Esophagus squamous epithelium (tissue), 5 donors: Measurements from ENCODE around the gene COL20A1. TPM values are rescaled to one million over a fixed set of nuclear protein-coding genes. Genes with fewer than 3 reads are reported as not detected.

Experiments used
- DNase-seq: peaks from one replicate; lab custom pipeline; 2025; lab: John Stamatoyannopoulos, UW
- H3K27ac ChIP-seq, 4 donors: fragments of 200-600 bp; sonication (generic); one replicate each; pipeline ENCODE4 v1.5.1; 2016 to 2019; ENCODE audit warnings: mild to moderate bottlenecking in 1 of 4
- H3K27me3 ChIP-seq, 4 donors: fragments of 200-600 bp; sonication (generic); 1 replicate in 3 of 4; 2 replicates in 1 of 4; pipeline versions ENCODE4 v1.5.1 to v1.6.0; 2017 to 2021; ENCODE audit warnings: antibody characterized with exemption in 1 of 4
- H3K36me3 ChIP-seq, 3 donors: fragments of 200-600 bp; sonication (generic); one replicate each; pipeline ENCODE4 v1.5.1; 2016 to 2019
- H3K4me1 ChIP-seq, 3 donors: fragments of 200-600 bp; sonication (generic); one replicate each; pipeline ENCODE4 v1.5.1; 2017 to 2019
- H3K4me3 ChIP-seq, 4 donors: fragments of 200-600 bp; sonication (generic); 1 replicate in 3 of 4; 2 replicates in 1 of 4; pipeline ENCODE4 v1.5.1; 2016 to 2019; ENCODE audit warnings: mild to moderate bottlenecking in 2 of 4, moderate library complexity in 1 of 4
- H3K9me3 ChIP-seq, 3 donors: fragments of 200-600 bp; sonication (generic); one replicate each; pipeline ENCODE4 v1.5.1; 2016 to 2019
- CTCF ChIP-seq, 6 experiments: fragments of 450-650 bp in 4 of 6; fragments of 200-600 bp in 2 of 6; sonication (generic) in 2 of 6; IDR thresholded peaks; one replicate each; pipeline ENCODE4 v1.5.1; 2016 to 2019; ENCODE audit warnings: antibody characterized with exemption in 6 of 6, mild to moderate bottlenecking in 4 of 6, moderate library complexity in 4 of 6
- POLR2A ChIP-seq, 4 donors: fragments of 450-650 bp; IDR thresholded peaks; one replicate each; pipeline ENCODE4 v1.6.1; 2017; ENCODE audit warnings: antibody characterized with exemption in 4 of 4, mild to moderate bottlenecking in 4 of 4, moderate library complexity in 3 of 4
- WGBS, 2 donors: methylation state at CpG; one replicate each; pipeline ENCODE4 v1.1.5; 2018; 5-methylcytosine and 5-hydroxymethylcytosine counted together
- intact Hi-C: fragments of 100-400 bp; cut with DNase I; formaldehyde crosslinking; loops from one replicate; pipeline ENCODE4 v1.15.0; 2022
- total RNA-seq, 4 donors: library from RNA; depleted of rRNA; stranded (reverse); fragments of >200 nt; gene quantifications; one replicate each; pipeline ENCODE4 v1.1.0, GENCODE V29; 2016
- donor health status: DM: yes; HTN: yes; CAD: no.

The COL20A1 gene
- total RNA-seq, 4 donors from 2014 or later = not detected

- intact Hi-C loops = no loop called here
- Histone ChIP-seq H3K27ac (no peak overlapping the region), H3K27me3 (peaks cover 0 to 73% (median 0%) of the 10 kb centered on the region in 4 donors), H3K4me3 (no peak overlapping the region), H3K36me3 (no peaks in the 10 kb centered on the region), H3K9me3 (peaks cover 0 to 8% (median 0%) of the 10 kb centered on the region in 3 donors), H3K4me1 (peaks cover 0 to 10% (median 0%) of the 10 kb centered on the region in 3 donors)
- DNase-seq = no peak
- TF ChIP-seq POLR2A (IDR thresholded peaks at IDR 0.05) = no peak
- WGBS, 2 donors = 78% methylated on average over 10 of the region's 20 CpGs; no CpG with 5 or more reads in 1 of the 2 donors
Observed at GRCh38 chr20:63328026-63328700, 35.2 kb downstream of the COL20A1 start.

- no peak for DNase-seq
- H3K4me1 ChIP-seq = peaks cover 0 to 17% (median 0%) of the 10 kb centered on the region in 3 donors
- H3K4me3 ChIP-seq = no peak overlapping the region
- H3K9me3 ChIP-seq = peaks cover 0 to 8% (median 0%) of the 10 kb centered on the region in 3 donors
- no peak overlapping the region for H3K27ac ChIP-seq
- no peak for TF ChIP-seq CTCF (IDR thresholded peaks at IDR 0.05)
- no peak for TF ChIP-seq POLR2A (IDR thresholded peaks at IDR 0.05)
- WGBS, 2 donors = 50% methylated on average over 3 of the region's 21 CpGs; no CpG with 5 or more reads in 1 of the 2 donors
- H3K36me3 ChIP-seq = no peaks in the 10 kb centered on the region
- peaks cover 0 to 73% (median 0%) of the 10 kb centered on the region in 4 donors for H3K27me3 ChIP-seq
- intact Hi-C loops = no loop called here
Observed at GRCh38 chr20:63328718-63329275, 35.8 kb downstream of the COL20A1 start.

DNA sequence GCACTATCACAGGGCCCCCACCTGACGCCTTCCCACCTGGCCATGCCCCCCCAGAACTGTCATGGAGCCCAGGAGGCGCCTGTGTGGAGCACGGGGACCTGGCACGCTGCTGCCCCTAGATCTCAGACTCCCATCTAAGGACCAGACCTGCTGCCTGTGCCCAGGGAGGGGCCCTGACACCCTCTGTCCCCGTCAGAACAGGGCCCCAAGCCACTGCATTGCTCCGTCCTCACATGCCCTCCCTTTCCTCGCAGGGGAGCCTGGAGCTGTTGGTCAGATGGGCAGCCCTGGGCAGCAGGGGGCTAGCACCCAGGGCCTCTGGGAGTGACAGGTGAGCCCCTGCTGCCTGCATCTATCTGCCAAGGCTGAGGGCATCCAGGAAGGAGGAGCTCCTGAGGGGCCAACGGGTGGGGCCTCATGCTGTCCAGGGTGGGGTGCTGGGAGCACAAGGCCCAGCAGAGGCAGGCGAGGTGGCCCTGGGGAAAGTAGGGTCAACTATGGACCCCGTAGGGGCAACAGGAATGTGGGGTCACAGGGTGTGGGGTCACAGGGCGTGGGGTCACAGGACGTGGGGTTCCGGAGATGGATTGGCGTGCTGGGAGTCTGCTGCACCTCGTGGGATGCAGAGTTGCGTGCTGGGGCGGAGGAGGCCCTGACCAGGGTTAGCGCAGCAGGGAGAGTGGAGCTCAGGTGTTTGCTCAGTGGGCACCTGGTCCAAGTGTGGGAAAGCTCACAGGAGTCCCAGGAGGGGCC is 36.5 kb downstream of the COL20A1 start:
- H3K27me3 ChIP-seq = peaks cover 0 to 72% (median 0%) of the 10 kb centered on the region in 4 donors
- H3K9me3 ChIP-seq = peaks cover 0 to 8% (median 0%) of the 10 kb centered on the region in 3 donors
- no peak overlapping the region for H3K4me3 ChIP-seq
- intact Hi-C loops = no loop called here
- no peaks in the 10 kb centered on the region for H3K36me3 ChIP-seq
- TF ChIP-seq POLR2A (IDR thresholded peaks at IDR 0.05) (no peak), CTCF (IDR thresholded peaks at IDR 0.05) (no peak)
- 78 to 81% methylated on average over 11 to 13 of the region's 18 CpGs for WGBS, 2 donors
- no peak overlapping the region for H3K27ac ChIP-seq
- peaks cover 0 to 18% (median 0%) of the 10 kb centered on the region in 3 donors for H3K4me1 ChIP-seq
- DNase-seq = no peak

- Histone ChIP-seq H3K9me3 (peaks cover 0 to 8% (median 0%) of the 10 kb centered on the region in 3 donors), H3K4me3 (no peak overlapping the region), H3K27me3 (peaks cover 0 to 72% (median 0%) of the 10 kb centered on the region in 4 donors), H3K27ac (no peak overlapping the region), H3K4me1 (peaks cover 0 to 18% (median 0%) of the 10 kb centered on the region in 3 donors), H3K36me3 (no peaks in the 10 kb centered on the region)
- TF ChIP-seq CTCF (IDR thresholded peaks at IDR 0.05) (no peak), POLR2A (IDR thresholded peaks at IDR 0.05) (no peak)
- intact Hi-C loops = no loop called here
- 80 to 86% methylated on average over 4 to 9 of the region's 20 CpGs for whole genome bisulfite sequencing, 2 donors
- no peak for DNase-seq
Observed at GRCh38 chr20:63330084-63330760, 37.2 kb downstream of the COL20A1 start.

- no peak for TF ChIP-seq CTCF (IDR thresholded peaks at IDR 0.05)
- no peak for TF ChIP-seq POLR2A (IDR thresholded peaks at IDR 0.05)
- Histone ChIP-seq H3K36me3 (no peaks in the 10 kb centered on the region), H3K4me3 (no peak overlapping the region), H3K27ac (no peak overlapping the region), H3K27me3 (peaks cover 0 to 74% (median 0%) of the 10 kb centered on the region in 4 donors), H3K4me1 (peaks cover 0 to 18% (median 0%) of the 10 kb centered on the region in 3 donors), H3K9me3 (peaks cover 0 to 8% (median 0%) of the 10 kb centered on the region in 3 donors)
- intact Hi-C loops = no loop called here
- WGBS, 2 donors = 48 to 58% methylated on average over 2 to 11 of the region's 13 CpGs
- no peak for DNase-seq
Observed at GRCh38 chr20:63330940-63331339, 38.0 kb downstream of the COL20A1 start.
